GM21367 (cell line): Measurements from ENCODE around the gene NAA20.
"Not testable (repeated sequence)": the region's sequence is repeated elsewhere in the genome, so short reads cannot be mapped to it uniquely, and the experiment has no call there.

ENCODE experiments used
- ATAC-seq: cut with Tn5 transposase; IDR thresholded peaks from one replicate; pipeline ENCODE4 v1.9.1; 2021; ENCODE audit not compliant: unreplicated experiment

The NAA20 gene

DNA sequence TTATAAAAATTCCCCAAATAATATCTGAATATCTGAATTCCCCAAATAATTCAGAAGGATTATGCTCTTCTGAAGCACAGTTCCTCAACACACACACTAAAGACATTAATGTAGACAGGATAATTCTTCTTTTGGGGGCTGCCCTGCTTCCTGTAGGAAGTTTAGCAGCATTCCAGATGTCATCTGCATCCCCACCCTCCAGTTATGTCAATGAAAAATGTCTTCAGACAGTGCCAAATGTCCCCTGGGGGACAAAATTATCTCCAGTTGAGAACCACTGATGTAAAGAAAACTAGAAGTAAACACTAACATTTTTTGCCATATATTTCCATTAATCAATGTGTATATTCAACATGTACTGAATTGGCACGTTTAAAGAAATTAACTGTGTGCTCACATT lies 25.9 kb upstream of the NAA20 start:
- no peak for ATAC-seq

DNA sequence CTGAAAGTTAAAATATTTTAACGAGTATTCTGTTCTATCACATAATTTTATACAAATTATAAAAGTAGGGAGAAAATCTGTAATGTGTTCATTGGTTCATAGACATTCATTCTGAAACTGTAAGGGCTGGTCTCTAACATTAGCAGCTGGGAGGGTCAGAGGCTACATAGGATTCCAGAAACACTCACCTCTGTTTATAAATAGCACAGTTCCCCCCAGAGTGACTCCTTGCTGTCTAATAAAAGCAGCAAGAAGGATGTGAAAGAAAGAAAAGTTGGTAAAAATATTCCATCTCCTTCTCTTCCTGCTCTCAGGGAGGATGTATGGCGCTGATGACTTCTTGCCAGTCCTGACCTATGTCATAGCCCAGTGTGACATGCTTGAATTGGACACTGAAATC lies 25.3 kb upstream of the NAA20 start:
- ATAC-seq, result no peak

DNA sequence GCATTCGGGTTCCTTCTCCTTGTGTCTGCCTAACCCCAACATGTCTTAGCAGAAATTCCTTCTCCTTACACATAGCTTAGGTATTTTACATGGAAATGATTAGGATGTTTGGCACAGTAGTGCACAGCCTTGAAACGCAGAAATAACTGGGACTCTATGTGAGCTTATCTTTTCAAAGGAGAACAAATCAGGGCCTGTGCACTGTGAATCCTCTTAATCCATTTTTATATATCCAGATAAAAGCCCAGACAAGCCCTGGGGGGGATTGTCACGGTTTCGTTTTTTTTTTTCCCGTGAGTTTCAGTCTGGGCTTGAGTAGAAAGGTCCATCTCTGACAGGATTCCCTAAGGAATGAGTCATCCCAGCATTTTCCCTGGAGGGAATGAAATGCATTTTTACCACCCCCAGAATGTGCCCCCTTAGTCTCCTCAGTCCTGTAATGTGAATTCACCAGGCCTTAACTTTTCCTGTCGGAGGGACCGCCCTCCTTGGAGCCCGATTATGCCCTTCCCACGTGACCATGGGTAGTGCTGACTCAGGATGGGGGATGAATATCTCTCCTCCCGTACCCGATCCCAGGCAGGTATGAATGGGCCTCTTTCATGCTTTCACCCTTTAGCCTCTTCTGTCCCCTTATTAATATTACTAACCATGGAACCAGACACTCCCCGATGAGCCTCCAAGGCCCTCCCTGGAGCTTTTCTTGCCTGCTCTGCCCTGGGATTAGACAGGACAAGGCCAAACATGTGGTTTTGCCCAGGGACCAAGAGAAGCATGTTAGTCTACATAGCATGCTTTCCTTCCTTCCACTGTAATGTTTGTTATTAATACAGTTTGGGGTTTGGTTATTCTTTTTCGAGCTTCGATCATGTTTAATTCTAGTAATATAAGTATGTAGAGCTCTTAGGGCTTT lies 23.9 kb upstream of the NAA20 start:
- ATAC-seq, result no peak

DNA sequence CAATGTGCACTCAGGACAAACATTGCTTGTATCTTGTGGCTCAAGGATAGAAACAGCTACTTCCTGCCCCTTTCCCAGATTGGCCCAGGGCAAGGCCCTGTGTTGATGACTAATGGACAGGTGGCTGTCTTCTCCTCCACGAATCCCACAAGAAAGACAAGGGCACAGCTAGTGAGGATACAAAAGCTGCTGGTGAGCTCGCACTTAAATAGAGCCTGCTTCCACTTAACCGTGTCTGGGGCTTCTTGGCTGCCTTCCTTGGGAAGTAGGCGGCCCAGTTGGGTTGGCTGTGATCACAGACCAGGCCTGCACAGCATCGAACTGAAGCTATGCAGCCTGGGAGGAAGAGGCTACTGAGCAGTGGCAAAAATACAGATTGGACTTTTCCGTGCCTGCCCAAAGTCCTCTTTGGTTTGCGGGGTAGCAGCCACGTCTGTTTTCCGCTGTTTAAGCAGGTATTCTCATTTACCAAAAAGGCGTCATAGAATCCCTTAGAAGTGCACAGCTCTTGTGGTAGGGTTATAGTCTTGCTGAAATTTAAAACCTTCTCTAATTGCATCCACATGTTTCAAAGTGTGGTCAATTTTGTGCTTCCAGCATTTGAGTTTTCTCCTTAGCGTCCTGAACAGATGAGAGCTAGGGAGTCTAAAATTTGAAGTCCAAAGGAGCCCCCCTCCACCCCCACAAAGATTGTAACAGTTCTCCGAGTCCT lies 23.0 kb upstream of the NAA20 start:
- no peak for ATAC-seq

DNA sequence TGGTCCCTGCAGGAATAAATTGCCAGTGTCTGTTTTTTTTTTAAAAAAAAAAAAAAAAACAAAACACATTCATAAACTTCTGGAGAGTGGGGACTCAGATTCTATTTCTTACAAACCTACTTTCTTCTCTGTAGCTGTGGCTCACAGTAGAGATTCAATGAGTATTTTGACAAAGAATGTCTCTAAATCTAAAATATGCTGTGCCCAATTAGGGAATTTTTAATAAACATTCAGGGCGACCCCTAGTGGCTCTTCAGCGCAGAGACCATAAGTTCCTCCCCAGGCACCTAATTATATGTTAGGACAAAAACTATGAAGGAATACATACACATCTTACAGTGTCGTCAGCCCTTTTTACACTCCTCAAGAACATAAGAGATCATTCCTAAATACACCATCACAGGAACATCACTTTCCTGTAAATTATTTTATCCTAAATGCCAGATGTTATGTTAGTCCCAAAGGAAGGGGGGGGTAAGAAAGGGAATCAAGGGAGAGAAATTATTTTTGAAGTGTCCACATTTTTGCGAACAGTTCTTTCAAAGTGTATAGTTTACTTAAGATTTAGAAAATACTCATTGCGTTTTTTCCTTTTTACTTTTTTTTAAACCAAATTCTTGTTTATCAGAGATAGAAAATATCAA lies 21.8 kb upstream of the NAA20 start:
- ATAC-seq, result no peak

DNA sequence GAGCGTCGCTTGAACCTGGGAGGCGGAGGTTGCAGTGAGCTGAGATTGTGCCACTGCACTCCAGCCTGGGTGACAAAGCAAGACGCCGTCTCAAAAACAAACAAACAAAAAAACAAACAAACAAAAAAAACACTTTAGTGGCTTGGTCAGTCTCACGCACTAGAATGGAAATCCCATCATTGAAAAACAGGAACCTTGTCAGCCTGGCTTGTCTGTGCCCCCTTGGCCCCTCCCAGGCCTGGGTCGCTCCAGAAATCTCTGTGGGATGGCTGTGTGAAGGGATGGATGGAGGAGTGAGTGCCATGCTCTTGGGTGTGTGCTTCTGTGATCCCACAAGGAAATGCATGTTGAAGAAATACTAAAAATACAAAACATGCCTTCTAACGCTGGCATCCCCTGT lies 20.9 kb upstream of the NAA20 start:
- ATAC-seq, result no peak

DNA sequence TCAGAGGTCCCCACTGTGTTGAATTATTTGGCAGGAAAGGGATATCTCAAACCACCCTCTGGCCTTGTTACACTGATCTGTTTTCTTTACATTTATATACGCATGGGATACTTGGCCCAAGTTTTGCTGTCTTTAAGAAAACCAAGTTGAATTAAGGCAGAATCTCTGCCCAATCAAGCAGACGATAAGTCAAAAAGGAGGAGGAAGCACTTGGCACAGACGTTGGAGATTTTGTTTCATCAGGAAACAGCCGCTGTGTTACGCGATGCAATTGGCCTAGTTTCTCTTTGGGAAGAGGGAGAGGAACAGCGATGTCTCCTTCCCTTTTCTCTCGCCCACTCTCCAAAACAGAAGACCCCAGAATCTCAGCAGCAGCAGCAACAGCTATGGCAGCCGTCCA lies 20.2 kb upstream of the NAA20 start:
- no peak for ATAC-seq

DNA sequence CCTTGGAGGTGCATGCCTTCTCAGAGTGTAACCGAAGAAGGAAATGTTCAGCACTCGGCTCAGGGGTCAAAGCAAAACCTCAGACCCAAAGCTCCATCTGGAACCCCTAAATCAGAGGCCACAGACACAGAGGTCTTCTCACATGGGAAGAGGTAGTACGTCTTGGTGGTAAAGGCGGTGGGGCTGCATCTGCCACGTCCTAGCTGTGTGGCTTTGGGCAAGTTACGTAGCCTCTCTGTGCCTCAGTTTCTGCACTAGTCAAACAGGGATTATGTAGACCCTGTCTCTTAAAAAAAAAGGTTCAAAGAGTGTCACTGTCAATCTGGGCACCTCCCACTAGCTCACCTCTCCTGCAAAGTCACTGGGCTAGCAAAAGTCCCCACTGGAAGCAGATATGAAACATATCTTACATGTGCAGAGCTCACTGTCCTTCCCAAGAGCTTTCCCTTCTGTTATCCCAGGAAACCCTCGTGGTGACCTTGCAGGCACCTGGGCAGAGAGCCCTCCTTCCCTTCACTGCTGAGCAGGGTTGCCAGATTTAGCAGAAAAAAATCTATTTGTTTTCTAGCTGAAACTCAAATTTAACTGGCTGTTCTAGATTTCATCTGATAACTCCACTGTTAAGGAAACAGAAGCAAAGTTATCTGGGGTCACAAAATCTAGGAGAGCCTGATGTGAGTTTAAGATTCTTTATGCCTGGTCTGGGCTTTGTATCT lies 18.0 kb upstream of the NAA20 start:
- ATAC-seq, result no peak

DNA sequence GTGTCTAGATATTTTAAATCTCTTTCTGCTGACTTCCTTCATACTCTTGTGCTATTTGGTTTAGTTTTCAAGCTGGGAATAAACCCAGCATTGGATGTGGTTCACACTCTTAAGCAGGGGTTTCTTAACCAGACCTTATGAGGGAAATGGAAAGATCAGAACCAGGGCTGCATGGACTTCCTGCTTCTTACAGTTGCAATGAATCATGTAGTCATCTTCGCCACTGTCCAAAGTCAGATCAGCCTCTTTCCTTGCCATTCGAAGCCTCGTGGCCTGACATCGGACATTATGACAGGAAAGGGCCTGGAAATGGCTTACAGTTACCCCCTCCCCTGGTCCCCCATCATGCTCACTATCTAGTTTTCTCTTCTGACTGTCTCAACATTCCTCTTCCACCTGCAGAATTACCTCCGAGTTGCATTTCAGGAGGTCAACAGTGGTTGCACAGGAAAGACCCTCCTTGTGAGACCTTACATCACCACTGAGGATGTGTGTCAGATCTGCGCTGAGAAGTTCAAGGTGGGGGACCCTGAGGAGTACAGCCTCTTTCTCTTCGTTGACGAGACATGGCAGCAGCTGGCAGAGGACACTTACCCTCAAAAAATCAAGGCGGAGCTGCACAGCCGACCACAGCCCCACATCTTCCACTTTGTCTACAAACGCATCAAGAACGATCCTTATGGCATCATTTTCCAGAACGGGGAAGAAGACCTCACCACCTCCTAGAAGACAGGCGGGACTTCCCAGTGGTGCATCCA lies 16.8 kb upstream of the NAA20 start:
- ATAC-seq, result no peak

DNA sequence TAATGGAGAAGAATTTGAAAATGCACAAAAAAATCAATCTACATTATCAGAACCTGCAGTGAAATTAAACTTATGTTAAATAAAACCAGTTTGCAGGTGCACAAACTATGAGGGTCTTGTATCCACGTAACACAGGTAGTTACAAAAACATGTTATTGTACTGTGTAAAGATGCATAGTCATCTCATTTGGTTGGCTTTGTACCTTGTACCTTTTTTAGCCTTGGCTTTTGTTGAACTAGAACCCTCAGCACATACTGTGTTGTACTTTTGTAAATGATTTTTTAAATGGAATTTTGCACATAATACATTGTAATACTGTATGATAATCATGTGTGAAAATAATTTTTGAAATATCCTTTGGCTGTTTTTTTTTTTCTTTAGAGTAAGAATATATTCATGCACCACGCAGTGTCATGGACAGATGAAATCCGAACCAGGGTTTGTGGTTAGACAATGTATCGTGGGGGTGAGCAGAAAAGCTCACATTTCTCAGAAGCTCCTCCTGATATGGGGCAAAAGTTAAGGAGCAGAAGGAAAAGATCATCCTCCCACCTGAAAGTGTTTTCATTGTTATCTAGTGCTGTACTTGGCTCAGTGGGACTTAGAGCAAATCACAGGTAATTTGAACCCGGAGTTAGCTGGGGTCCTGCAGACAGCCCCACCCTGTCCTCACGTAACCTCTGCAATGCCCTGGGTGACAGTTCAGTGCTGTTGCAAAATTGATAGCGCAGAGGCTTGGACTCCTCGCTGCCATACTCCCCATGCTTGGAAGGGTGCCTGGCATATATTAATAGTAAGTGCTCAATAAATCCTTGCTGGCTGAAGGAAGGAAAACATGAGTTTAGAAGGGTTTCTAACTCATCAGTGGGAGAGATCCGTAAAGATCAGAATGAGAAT lies 14.8 kb upstream of the NAA20 start:
- no peak for ATAC-seq

DNA sequence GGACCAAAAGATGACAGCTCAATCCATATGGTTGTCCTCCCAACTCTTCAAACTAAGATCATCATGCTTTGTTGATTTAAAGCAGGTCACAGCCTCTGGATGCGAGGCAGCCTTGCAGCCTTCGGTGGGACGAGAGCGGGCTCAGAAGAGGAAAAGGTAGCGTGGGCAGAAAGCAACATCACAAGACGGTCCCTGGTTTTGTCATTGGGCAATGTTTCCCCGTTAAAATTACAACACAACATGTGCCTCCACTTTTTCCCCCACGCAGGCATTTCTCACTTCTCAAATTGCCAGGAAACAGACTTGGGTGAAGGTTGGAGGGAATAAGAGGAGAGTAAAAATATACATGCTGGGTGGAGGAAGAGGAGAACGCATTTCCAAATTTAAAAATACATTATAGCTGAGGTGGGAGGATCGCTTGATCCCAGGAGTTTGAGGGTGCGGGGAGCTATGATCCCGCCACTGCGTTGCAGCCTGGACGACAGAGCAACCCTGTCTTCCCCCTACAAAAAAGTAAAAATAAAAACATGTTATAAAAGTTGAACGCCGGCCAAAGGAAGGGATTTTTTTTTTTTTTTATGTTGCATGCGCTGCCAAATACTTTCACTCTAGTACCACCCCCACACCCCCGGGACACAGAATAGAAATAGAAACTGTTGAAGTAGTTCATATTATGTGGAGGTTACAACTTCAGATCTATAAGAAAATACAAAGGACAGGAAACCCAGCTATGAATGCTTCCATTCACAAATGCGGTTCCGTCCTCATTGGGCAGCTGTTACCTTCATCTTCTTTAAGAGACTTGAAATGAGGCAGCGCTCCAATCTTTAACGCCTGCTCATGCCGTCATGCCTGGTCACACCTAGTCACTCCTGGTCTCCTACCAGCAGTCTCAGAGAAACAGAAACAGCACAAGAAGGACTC lies 13.9 kb upstream of the NAA20 start:
- no peak for ATAC-seq

DNA sequence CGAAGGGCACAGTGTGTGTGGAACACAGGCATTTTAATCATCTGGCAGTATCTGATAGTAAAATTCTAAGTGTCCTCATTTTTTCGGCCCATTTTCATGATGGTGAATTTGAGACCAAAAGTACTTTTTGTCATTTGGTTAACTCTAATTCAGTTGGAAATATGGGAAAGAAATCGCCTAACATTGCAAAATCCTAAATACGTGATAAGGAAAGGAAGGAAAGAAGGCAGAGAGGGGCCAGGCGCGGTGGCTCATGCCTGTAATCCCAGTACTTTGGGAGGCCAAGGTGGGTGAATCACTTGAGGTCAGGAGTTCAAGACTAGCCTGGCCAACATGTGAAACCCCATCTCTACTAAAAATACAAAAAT lies 13.2 kb upstream of the NAA20 start:
- ATAC-seq, result not testable (repeated sequence)

DNA sequence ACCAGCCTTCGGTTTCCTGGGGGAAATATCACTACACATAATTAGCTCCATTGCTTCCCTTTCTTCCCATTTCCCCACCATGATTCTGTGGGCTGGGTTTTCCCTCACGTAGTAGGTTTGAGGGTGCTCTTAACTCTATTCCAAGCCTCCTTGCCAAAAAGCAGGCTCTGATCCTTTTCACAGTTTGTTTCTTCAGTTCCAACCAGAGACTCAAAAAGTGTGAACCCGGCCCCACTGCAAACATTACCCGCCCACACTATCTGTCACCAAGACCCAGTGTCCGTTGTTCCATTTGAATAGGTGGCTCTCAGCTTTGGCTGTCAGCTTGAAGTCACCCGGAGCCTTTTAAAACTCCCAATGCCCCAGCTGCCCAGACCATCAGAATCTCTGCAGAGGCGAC lies 11.8 kb upstream of the NAA20 start:
- no peak for ATAC-seq

DNA sequence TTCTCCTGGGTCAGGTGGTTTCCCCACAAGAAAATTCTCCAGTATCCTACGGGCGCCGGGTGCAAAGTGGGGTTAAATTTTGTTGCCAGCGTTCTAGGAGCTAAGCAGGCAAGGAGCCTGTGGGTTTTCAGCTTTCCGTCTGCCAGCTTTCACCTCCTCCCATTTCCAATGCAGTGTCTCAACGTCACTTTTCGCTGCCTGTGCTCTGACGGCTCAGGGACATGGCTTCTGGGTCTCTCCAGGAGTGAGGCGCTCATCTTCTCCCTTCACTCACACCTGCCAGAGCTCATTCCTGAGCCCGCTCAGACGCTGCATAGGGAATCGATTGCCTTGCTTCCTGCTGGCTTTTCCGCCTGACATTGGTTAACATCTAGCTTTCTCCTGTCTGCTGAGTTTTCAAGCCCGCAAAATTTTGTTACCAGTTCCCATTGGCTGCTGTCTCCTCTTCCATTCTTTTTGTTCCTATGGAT lies 7.3 kb upstream of the NAA20 start:
- ATAC-seq, result no peak

DNA sequence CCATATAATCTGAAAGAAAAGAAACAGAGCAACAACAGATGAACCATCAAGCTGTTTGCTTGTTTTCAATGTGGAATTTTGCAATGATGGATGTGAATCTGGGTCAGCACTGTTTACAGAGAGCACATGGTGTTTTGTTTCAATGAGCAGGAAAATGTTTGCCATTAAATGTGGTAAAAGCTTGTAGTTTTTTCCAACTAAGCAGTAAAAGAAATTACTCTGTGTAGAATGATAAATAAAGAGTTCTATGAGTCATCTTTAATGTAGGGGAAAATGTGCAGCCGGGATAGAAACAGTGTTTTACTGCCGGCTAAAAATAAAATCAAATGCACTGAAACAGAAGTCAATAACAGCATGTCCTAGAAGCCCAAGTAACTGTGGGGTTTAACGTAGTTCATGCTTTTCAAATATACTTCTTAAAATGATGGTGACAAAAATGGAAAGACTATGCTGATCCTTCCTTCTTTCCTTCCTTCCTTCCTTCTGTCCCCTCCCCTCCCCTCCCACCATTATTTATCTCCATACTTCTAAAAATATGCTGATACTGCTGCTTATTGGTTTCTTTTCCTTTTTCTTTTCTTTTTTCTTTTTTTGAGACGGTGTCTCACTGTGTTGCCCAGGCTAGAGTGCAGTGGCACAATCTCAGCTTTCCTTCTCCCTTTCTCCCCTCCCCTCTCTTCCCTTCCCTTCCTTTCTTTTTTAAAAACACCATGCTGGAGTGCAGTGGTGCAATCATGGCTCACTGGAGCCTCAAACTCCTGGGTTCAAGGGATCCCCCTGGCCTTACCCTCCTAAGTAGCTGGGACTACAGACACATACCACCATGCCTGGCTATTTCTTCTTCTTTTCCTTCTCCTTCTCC lies 6.3 kb upstream of the NAA20 start:
- ATAC-seq, result no peak

DNA sequence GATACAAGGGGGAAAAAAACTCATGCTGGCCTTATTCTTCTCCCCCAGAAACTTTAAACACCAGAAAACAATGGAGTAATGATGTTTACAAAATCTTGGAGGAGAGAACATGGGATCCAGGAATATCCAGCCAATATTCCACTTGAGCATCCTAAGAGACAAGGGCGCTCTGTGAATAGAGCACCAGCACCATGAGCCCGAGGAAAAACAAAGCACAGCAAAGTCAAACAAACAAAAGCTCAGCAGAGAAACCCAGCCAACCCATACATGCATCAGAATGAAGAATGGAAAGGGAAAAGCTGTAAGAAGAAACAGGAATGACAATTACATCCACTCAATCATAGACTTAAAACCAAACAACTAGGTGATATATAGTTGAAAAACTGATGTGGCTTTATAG lies 4.6 kb upstream of the NAA20 start:
- no peak for ATAC-seq

DNA sequence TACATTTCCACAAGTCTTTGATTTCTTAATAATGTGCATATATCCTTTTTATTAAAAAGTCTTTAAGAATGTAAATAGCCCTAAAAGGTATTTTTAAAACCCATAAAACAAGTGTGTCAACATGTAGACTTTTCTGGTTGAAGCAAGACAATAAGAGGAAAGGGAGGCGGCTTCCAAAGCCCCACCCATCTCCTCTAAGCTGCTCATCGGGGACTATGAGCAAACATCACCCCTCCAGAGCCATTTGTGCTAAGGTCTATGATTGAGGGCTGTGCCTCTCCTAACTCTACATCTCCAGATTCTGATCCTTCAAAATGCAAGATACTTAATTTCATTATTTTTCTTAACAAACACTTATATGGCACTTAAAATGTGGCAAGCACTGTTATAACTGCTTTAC lies 2.5 kb upstream of the NAA20 start:
- no peak for ATAC-seq

DNA sequence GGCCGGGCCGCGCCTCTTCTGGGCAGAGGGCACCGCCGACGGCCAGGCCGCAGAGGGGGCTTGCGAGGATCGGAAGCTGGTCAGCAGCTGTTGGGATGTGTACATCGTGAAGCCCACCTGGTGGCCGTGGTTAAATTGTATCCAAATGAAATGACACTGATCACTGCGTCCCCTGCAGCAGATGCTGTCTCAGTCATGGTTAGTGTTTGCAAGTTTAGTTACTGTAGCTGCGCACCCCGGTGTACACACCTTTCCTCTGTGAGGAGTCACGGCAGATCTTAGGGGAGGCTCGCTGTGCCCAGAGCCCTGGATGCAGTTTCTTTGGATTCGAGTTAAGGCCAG lies 653 bp downstream of the NAA20 start:
- ATAC-seq, result peak; percentile 13
